Right lobe of liver (tissue), 6 donors: ENCODE data around the gene ZBTB18. TPM values are rescaled to one million over a fixed set of nuclear protein-coding genes. Genes with fewer than 3 reads are reported as not detected.

Experiments used
- ATAC-seq, 4 donors: fragments of 200-7000 bp; cut with Tn5 transposase; one replicate each; pipeline ENCODE4 v1.9.1; 2020; ENCODE audit warnings: mild to moderate bottlenecking in 4 of 4, moderate library complexity in 4 of 4
- DNase-seq, 3 donors: peaks; one replicate each; pipeline ENCODE4 v3.0.0-alpha.2; 2020
- H3K27ac ChIP-seq, 3 donors: fragments of 200-600 bp; one replicate each; pipeline ENCODE4 v1.8.0; 2022
- H3K27me3 ChIP-seq, 2 donors: fragments of 200-600 bp; one replicate each; pipeline ENCODE4 v1.8.0; 2022
- H3K36me3 ChIP-seq, 4 donors: fragments of 200-600 bp; sonication (generic) in 1 of 4; one replicate each; pipeline versions ENCODE4 v1.5.1 to v1.8.0; 2017 to 2022; ENCODE audit warnings: control low read depth in 1 of 4
- H3K4me1 ChIP-seq, 4 donors: fragments of 200-600 bp; sonication (generic) in 1 of 4; one replicate each; pipeline versions ENCODE4 v1.5.1 to v1.8.0; 2017 to 2022; ENCODE audit warnings: control low read depth in 1 of 4
- H3K4me3 ChIP-seq, 3 donors: fragments of 200-600 bp; one replicate each; pipeline ENCODE4 v1.8.0; 2022
- H3K9me3 ChIP-seq, 4 donors: fragments of 200-600 bp; sonication (generic) in 1 of 4; one replicate each; pipeline versions ENCODE4 v1.5.1 to v1.8.0; 2017 to 2022; ENCODE audit warnings: control low read depth in 1 of 4
- POLR2A ChIP-seq: fragments of 450-650 bp; IDR thresholded peaks from one replicate; pipeline ENCODE4 v1.6.1; 2017; ENCODE audit warnings: antibody characterized with exemption, mild to moderate bottlenecking
- WGBS: methylation state at CpG from one replicate; pipeline ENCODE4 v1.1.6; 2018; ENCODE audit warnings: low coverage, low lambda C conversion rate; ENCODE audit not compliant: insufficient coverage; ENCODE audit errors: missing lambda C conversion rate; 5-methylcytosine and 5-hydroxymethylcytosine counted together
- intact Hi-C, 2 donors: fragments of 100-400 bp; cut with DNase I; formaldehyde crosslinking; loops; one replicate each; pipeline versions ENCODE4 v1.11.2 to v1.14.1; 2022
- total RNA-seq, 6 experiments: library from RNA; depleted of rRNA in 2 of 6; stranded (reverse); fragments of >200 nt in 2 of 6; fragmentation: NEBNext Ultra II Directional in 3 of 6; extraction: Animal tissue kit (Norgen Biotek cat#: 25700) in 3 of 6; gene quantifications; one replicate each; pipeline versions ENCODE4 v1.1.0 to v1.2.4, GENCODE V29; 2016 to 2023
- TF ChIP-seq, protein P1 (sequence below), 4 donors: fragments of 200-600 bp in 3 of 4; fragments of 450-650 bp in 1 of 4; IDR thresholded peaks; one replicate each; pipeline versions ENCODE4 v1.5.1 to v1.8.0; 2016 to 2022; ENCODE audit warnings: antibody characterized with exemption in 4 of 4, mild to moderate bottlenecking in 2 of 4
- donor health status: DM: no; HTN: yes; CAD: no.
- donor health status: DM: no; HTN: no; CAD: no.
- donor health status: DM: no; HTN: no; CAD: no.
- donor health status: DM: no; HTN: yes; CAD: no.
- donor health status: DM: no; HTN: yes; CAD: no.

The ZBTB18 gene
- total RNA-seq, 6 experiments from 2014 or later, result 9.0 to 16.1 (median 10.0) TPM

DNA sequence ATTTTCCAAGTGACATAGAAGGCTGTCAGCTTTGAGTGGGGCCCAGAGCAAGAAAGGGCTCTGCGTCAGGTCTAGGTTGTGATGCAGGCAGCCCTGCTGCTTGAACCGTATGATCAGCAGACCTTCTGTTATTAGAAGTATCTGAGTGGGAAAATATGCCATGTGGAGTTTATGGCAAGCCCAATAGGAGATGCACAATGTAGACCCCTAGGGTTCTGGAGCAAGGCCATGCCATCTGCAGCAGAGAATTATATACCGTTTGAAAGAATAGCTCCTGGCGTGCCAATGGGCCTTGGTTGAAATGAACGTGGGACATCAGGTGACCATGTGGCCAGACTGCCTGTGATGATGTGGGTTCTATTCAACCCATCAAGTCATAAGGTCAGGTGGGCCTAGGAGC lies 44.1 kb upstream of the ZBTB18 start:
- Histone ChIP-seq H3K36me3 (no peaks in the 10 kb centered on the region), H3K4me3 (no peak overlapping the region), H3K4me1 (no peaks in the 10 kb centered on the region), H3K9me3 (no peaks in the 10 kb centered on the region), H3K27me3 (no peaks in the 10 kb centered on the region), H3K27ac (no peak overlapping the region)
- no peak for TF ChIP-seq POLR2A
- TF ChIP-seq, protein P1, sequence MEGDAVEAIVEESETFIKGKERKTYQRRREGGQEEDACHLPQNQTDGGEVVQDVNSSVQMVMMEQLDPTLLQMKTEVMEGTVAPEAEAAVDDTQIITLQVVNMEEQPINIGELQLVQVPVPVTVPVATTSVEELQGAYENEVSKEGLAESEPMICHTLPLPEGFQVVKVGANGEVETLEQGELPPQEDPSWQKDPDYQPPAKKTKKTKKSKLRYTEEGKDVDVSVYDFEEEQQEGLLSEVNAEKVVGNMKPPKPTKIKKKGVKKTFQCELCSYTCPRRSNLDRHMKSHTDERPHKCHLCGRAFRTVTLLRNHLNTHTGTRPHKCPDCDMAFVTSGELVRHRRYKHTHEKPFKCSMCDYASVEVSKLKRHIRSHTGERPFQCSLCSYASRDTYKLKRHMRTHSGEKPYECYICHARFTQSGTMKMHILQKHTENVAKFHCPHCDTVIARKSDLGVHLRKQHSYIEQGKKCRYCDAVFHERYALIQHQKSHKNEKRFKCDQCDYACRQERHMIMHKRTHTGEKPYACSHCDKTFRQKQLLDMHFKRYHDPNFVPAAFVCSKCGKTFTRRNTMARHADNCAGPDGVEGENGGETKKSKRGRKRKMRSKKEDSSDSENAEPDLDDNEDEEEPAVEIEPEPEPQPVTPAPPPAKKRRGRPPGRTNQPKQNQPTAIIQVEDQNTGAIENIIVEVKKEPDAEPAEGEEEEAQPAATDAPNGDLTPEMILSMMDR (IDR thresholded peaks at IDR 0.05), result no peak
- DNase-seq (no peak), ATAC-seq (no peak)
- 81% methylated on average over 4 of the region's 5 CpGs for WGBS
- intact Hi-C loops, result no loop called here

- Histone ChIP-seq H3K4me3 (no peak overlapping the region), H3K27me3 (no peaks in the 10 kb centered on the region), H3K9me3 (no peaks in the 10 kb centered on the region), H3K4me1 (no peaks in the 10 kb centered on the region), H3K27ac (no peak overlapping the region), H3K36me3 (no peaks in the 10 kb centered on the region)
- DNase-seq, result no peak
- TF ChIP-seq, protein P1 (IDR thresholded peaks at IDR 0.05), result no peak
- TF ChIP-seq POLR2A, result no peak
- intact Hi-C loops, result no loop called here
- WGBS, result 75% methylated on average over 3 of the region's 6 CpGs
- ATAC-seq, result no peak
Observed at GRCh38 chr1:244010191-244010590, 40.9 kb upstream of the ZBTB18 start.

DNA sequence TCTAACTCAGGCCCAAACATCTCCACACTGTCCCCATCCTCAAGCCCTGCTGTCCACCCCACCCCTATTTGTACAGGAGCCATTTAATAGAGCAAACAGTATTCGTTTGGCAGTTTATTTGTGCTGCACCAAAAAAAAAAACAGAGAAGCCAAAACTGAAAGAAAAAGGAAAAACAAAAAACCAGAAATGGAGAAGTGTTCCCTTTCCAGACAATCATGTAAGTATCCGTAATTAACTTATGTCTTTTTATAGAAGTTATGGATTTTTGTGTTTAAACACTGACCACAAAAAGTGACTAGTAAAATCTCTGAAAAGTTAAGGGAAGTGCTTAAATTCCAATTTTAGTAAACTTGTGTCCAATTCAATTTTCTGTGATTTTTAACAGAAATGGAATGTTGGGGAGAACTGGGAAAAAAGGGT lies 40.4 kb upstream of the ZBTB18 start:
- TF ChIP-seq, protein P1 (IDR thresholded peaks at IDR 0.05), result no peak
- TF ChIP-seq POLR2A, result no peak
- no peak overlapping the region for H3K4me3 ChIP-seq
- DNase-seq (no peak), ATAC-seq (no peak)
- 28% methylated on average over 2 of the region's 2 CpGs for WGBS
- no peaks in the 10 kb centered on the region for H3K4me1 ChIP-seq
- intact Hi-C loops, result no loop called here
- no peaks in the 10 kb centered on the region for H3K36me3 ChIP-seq
- no peaks in the 10 kb centered on the region for H3K27me3 ChIP-seq
- no peak overlapping the region for H3K27ac ChIP-seq
- no peaks in the 10 kb centered on the region for H3K9me3 ChIP-seq

- intact Hi-C loops, result no loop called here
- no peaks in the 10 kb centered on the region for H3K36me3 ChIP-seq
- no peaks in the 10 kb centered on the region for H3K9me3 ChIP-seq
- DNase-seq (no peak), ATAC-seq (no peak)
- 74% methylated on average over 2 of the region's 2 CpGs for WGBS
- no peak overlapping the region for H3K4me3 ChIP-seq
- TF ChIP-seq, protein P1 (IDR thresholded peaks at IDR 0.05), result no peak
- no peak for TF ChIP-seq POLR2A
- H3K27ac ChIP-seq, result no peak overlapping the region
- H3K4me1 ChIP-seq, result no peaks in the 10 kb centered on the region
- H3K27me3 ChIP-seq, result no peaks in the 10 kb centered on the region
Observed at GRCh38 chr1:244011271-244011670, 39.8 kb upstream of the ZBTB18 start.

- intact Hi-C loops, result no loop called here
- Histone ChIP-seq H3K36me3 (no peaks in the 10 kb centered on the region), H3K4me1 (no peaks in the 10 kb centered on the region), H3K27me3 (no peaks in the 10 kb centered on the region), H3K27ac (no peak overlapping the region), H3K9me3 (no peaks in the 10 kb centered on the region), H3K4me3 (no peak overlapping the region)
- no peak for DNase-seq
- TF ChIP-seq, protein P1 (IDR thresholded peaks at IDR 0.05), result no peak
- no peak for TF ChIP-seq POLR2A
- 52% methylated on average over 6 of the region's 6 CpGs for WGBS
- no peak for ATAC-seq
Observed at GRCh38 chr1:244011786-244012185, 39.3 kb upstream of the ZBTB18 start.
